ENCODE data around the gene C1GALT1. TPM values are rescaled to one million over a fixed set of nuclear protein-coding genes. Genes with fewer than 3 reads are reported as not detected.

The C1GALT1 gene
- polyA plus RNA-seq, 1 donor (not counting 4 experiments of a cell fraction or from before 2014, with no cell fraction given) = 44.3 TPM

GRCh38 chr7:7293092-7293491 lies 110.7 kb downstream of the C1GALT1 start:
- no peak overlapping the region for H3K27ac ChIP-seq (ENCODE audit: control insufficient read depth, insufficient read depth, low read length)
- dilution Hi-C loops (cut with MboI; ENCODE audit: extremely low pct_ligation_motif_present, low sequenced_read_pairs) = no loop called here
- no peak for DNase-seq (ENCODE audit: low read depth, low spot score)
- no peaks in the 10 kb centered on the region for H3K27me3 ChIP-seq (ENCODE audit: control insufficient read depth, extremely low read depth, insufficient read depth, low read length)
- H3K9ac ChIP-seq (ENCODE audit: control insufficient read depth, extremely low read depth, insufficient read depth, low read length) = no peak overlapping the region
- no peak for TF ChIP-seq CTCF (optimal IDR thresholded peaks at IDR 0.05 in 1 of 3, IDR thresholded peaks at IDR 0.05 in 1 of 3, conservative IDR thresholded peaks at IDR 0.05 in 1 of 3; ENCODE audit: extremely low read depth in 1 of 3, insufficient read depth in 2 of 3, low read length in 3 of 3)
- no peak for TF ChIP-seq EZH2 (IDR thresholded peaks at IDR 0.05; ENCODE audit: low read length)
- no peaks in the 10 kb centered on the region for H3K9me1 ChIP-seq (ENCODE audit: control insufficient read depth, extremely low read depth, insufficient read depth, low read length)
- H3K36me3 ChIP-seq (ENCODE audit: control insufficient read depth in 2 of 2, extremely low read depth in 1 of 2, insufficient read depth in 2 of 2, low read length in 2 of 2) = no peaks in the 10 kb centered on the region
- no peak for FAIRE-seq
- H4K20me1 ChIP-seq (ENCODE audit: control insufficient read depth, extremely low read depth, insufficient read depth, low read length) = no peaks in the 10 kb centered on the region
- H3K4me1 ChIP-seq (ENCODE audit: control insufficient read depth, extremely low read depth, insufficient read depth, low read length) = no peaks in the 10 kb centered on the region
- H2AFZ ChIP-seq (ENCODE audit: control insufficient read depth, low read length) = no peak overlapping the region
- no peak overlapping the region for H3K4me3 ChIP-seq (ENCODE audit: control insufficient read depth in 2 of 3, extremely low read depth in 1 of 3, insufficient read depth in 2 of 3, low read depth in 1 of 3, low read length in 3 of 3)
- no peaks in the 10 kb centered on the region for H3K79me2 ChIP-seq (ENCODE audit: control insufficient read depth, insufficient read depth, low read length)
- H3K4me2 ChIP-seq (ENCODE audit: control insufficient read depth, extremely low read depth, insufficient read depth, low read depth, low read length) = no peak overlapping the region
- H3K9me3 ChIP-seq (ENCODE audit: control insufficient read depth, low read depth, low read length) = no peaks in the 10 kb centered on the region

GRCh38 chr7:7294911-7295310 lies 112.6 kb downstream of the C1GALT1 start:
- H3K4me3 ChIP-seq (ENCODE audit: control insufficient read depth in 2 of 3, extremely low read depth in 1 of 3, insufficient read depth in 2 of 3, low read depth in 1 of 3, low read length in 3 of 3) = no peak overlapping the region
- H4K20me1 ChIP-seq (ENCODE audit: control insufficient read depth, extremely low read depth, insufficient read depth, low read length) = no peaks in the 10 kb centered on the region
- no peaks in the 10 kb centered on the region for H3K9me1 ChIP-seq (ENCODE audit: control insufficient read depth, extremely low read depth, insufficient read depth, low read length)
- H3K79me2 ChIP-seq (ENCODE audit: control insufficient read depth, insufficient read depth, low read length) = no peaks in the 10 kb centered on the region
- H3K36me3 ChIP-seq (ENCODE audit: control insufficient read depth in 2 of 2, extremely low read depth in 1 of 2, insufficient read depth in 2 of 2, low read length in 2 of 2) = no peaks in the 10 kb centered on the region
- TF ChIP-seq CTCF (optimal IDR thresholded peaks at IDR 0.05 in 1 of 3, IDR thresholded peaks at IDR 0.05 in 1 of 3, conservative IDR thresholded peaks at IDR 0.05 in 1 of 3; ENCODE audit: extremely low read depth in 1 of 3, insufficient read depth in 2 of 3, low read length in 3 of 3) (no peak), EZH2 (IDR thresholded peaks at IDR 0.05; ENCODE audit: low read length) (no peak)
- dilution Hi-C loops (cut with MboI; ENCODE audit: extremely low pct_ligation_motif_present, low sequenced_read_pairs) = no loop called here
- H3K4me1 ChIP-seq (ENCODE audit: control insufficient read depth, extremely low read depth, insufficient read depth, low read length) = no peaks in the 10 kb centered on the region
- DNase-seq (ENCODE audit: low read depth, low spot score) (no peak), FAIRE-seq (no peak)
- H3K9ac ChIP-seq (ENCODE audit: control insufficient read depth, extremely low read depth, insufficient read depth, low read length) = no peak overlapping the region
- H3K27ac ChIP-seq (ENCODE audit: control insufficient read depth, insufficient read depth, low read length) = no peak overlapping the region
- no peaks in the 10 kb centered on the region for H3K9me3 ChIP-seq (ENCODE audit: control insufficient read depth, low read depth, low read length)
- no peak overlapping the region for H2AFZ ChIP-seq (ENCODE audit: control insufficient read depth, low read length)
- H3K27me3 ChIP-seq (ENCODE audit: control insufficient read depth, extremely low read depth, insufficient read depth, low read length) = no peaks in the 10 kb centered on the region
- H3K4me2 ChIP-seq (ENCODE audit: control insufficient read depth, extremely low read depth, insufficient read depth, low read depth, low read length) = no peak overlapping the region

Data from keratinocyte (primary cell).